Endodermal cell (in vitro differentiated cells): ENCODE data around the gene FILIP1L. TPM values are rescaled to one million over a fixed set of nuclear protein-coding genes. Genes with fewer than 3 reads are reported as not detected.

Source experiments
- DNase-seq: peaks from one replicate; pipeline ENCODE4 v3.0.0-alpha.2; 2017
- H3K27ac ChIP-seq: 2 replicates; pipeline ENCODE4 v1.5.1; 2013; ENCODE audit warnings: mild to moderate bottlenecking, low read depth, low read length, moderate library complexity
- H3K27me3 ChIP-seq: 2 replicates; pipeline ENCODE4 v1.6.1; 2013; ENCODE audit warnings: mild to moderate bottlenecking, low read length, moderate library complexity; ENCODE audit not compliant: insufficient read depth, control insufficient read depth, poor library complexity, severe bottlenecking
- H3K36me3 ChIP-seq: 2 replicates; pipeline ENCODE4 v1.7.0; 2013; ENCODE audit warnings: mild to moderate bottlenecking, low read length, moderate library complexity; ENCODE audit not compliant: control insufficient read depth, insufficient read depth
- H3K4me1 ChIP-seq: one replicate; pipeline ENCODE4 v1.7.0; 2013; ENCODE audit warnings: low read length; ENCODE audit not compliant: control insufficient read depth, insufficient read depth
- H3K4me3 ChIP-seq: 2 replicates; pipeline ENCODE4 v1.5.1; 2013; ENCODE audit warnings: mild to moderate bottlenecking, low read length, moderate library complexity
- H3K9ac ChIP-seq: 2 replicates; pipeline ENCODE4 v1.6.1; 2013; ENCODE audit warnings: mild to moderate bottlenecking, low read length, moderate library complexity; ENCODE audit not compliant: poor library complexity, severe bottlenecking; ENCODE audit errors: extremely low read depth
- H3K9me3 ChIP-seq: 2 replicates; pipeline ENCODE4 v1.6.1; 2013; ENCODE audit warnings: mild to moderate bottlenecking, low read length, moderate library complexity; ENCODE audit not compliant: control insufficient read depth
- H3K27ac Mint-ChIP-seq: 2 replicates; pipeline ENCODE4 v1.8.0; 2020; ENCODE audit warnings: mixed read lengths
- H3K27me3 Mint-ChIP-seq: 2 replicates; pipeline ENCODE4 v1.8.0; 2021; ENCODE audit warnings: mild to moderate bottlenecking, mixed read lengths; ENCODE audit not compliant: insufficient read depth
- H3K36me3 Mint-ChIP-seq: 2 replicates; pipeline ENCODE4 v1.8.0; 2020; ENCODE audit warnings: low read depth, mixed read lengths
- H3K4me1 Mint-ChIP-seq: 2 replicates; pipeline ENCODE4 v1.8.0; 2020; ENCODE audit warnings: mixed read lengths
- H3K4me3 Mint-ChIP-seq: 2 replicates; pipeline ENCODE4 v1.8.0; 2020; ENCODE audit warnings: mild to moderate bottlenecking, moderate library complexity, mixed read lengths
- H3K9me3 Mint-ChIP-seq: 2 replicates; pipeline ENCODE4 v1.8.0; 2020; ENCODE audit warnings: mild to moderate bottlenecking, mixed read lengths
- WGBS, 2 experiments: methylation state at CpG; one replicate each; pipeline versions ENCODE4 v1.1.5 to v1.1.7; 2013; ENCODE audit warnings: missing lambda C conversion rate in 2 of 2, mixed read lengths in 1 of 2; ENCODE audit not compliant: insufficient coverage in 1 of 2, insufficient read length in 1 of 2; 5-methylcytosine and 5-hydroxymethylcytosine counted together
- total RNA-seq, 2 donors: library from RNA; stranded (reverse); fragmentation: NEBNext Ultra II Directional in 1 of 2; extraction: Animal tissue kit (Norgen Biotek cat#: 25700) in 1 of 2; gene quantifications; 2 replicates in 1 of 2; 3 replicates in 1 of 2; pipeline ENCODE4 v1.2.1, GENCODE V29; 2021
- TF ChIP-seq, protein P1 (sequence below): fragments of 200-600 bp; sonication (generic); conservative IDR thresholded peaks from 2 replicates; pipeline ENCODE4 v1.5.0; 2021; ENCODE audit warnings: antibody characterized with exemption, mild to moderate bottlenecking

Gene FILIP1L
- total RNA-seq, 2 donors from 2014 or later = 0.84 to 2.5 TPM

DNA sequence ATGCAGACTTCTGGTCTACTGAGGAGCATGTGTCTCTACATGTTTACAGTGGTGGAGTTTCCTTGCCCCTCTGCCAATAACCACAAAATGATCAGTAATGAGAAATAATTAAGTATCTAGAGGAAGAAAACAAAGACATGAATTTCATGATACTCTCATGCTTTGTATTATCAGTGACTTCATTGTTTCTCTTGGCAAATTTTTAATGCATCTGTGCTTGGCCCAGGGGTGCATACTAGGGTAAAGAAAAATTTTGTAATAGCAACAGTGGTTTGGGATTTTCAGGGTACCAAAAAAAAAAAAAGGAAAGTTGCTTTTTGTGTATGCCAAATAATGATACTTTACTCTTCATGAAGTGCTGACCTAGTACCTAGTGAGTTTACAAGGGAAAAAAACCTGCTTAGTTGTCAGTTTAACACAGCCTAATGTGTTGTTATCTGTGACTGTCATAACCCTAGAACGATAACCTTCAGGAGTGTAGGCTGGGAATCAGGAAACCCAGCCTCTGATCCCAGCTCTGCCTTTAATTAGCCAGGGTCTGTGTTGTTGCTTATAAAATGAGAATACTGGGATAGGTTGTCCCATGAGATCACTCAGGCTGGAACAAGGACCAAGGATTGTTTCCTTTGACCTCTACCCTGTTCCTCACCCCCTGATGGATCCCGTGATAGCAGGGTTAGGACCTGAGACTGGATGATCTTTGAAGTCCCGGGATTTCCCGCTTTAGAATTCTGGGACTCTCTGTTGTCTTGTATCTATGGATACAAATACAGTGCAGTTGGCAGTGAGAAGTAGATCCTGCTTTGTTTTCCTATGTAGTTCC, 179.1 kb downstream of the FILIP1L start:
- H3K4me3 Mint-ChIP-seq = no peak overlapping the region
- Histone ChIP-seq H3K9ac (no peak overlapping the region), H3K36me3 (no peaks in the 10 kb centered on the region), H3K27me3 (no peaks in the 10 kb centered on the region), H3K4me3 (peak overlapping the region; percentile 32), H3K4me1 (peaks cover 11% of the 10 kb centered on the region), H3K9me3 (no peaks in the 10 kb centered on the region), H3K27ac (no peak overlapping the region)
- H3K9me3 Mint-ChIP-seq = no peaks in the 10 kb centered on the region
- H3K27ac Mint-ChIP-seq = no peak overlapping the region
- no peak for DNase-seq
- TF ChIP-seq, protein P1, sequence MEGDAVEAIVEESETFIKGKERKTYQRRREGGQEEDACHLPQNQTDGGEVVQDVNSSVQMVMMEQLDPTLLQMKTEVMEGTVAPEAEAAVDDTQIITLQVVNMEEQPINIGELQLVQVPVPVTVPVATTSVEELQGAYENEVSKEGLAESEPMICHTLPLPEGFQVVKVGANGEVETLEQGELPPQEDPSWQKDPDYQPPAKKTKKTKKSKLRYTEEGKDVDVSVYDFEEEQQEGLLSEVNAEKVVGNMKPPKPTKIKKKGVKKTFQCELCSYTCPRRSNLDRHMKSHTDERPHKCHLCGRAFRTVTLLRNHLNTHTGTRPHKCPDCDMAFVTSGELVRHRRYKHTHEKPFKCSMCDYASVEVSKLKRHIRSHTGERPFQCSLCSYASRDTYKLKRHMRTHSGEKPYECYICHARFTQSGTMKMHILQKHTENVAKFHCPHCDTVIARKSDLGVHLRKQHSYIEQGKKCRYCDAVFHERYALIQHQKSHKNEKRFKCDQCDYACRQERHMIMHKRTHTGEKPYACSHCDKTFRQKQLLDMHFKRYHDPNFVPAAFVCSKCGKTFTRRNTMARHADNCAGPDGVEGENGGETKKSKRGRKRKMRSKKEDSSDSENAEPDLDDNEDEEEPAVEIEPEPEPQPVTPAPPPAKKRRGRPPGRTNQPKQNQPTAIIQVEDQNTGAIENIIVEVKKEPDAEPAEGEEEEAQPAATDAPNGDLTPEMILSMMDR = no peak
- H3K36me3 Mint-ChIP-seq = peaks cover 3% of the 10 kb centered on the region
- H3K4me1 Mint-ChIP-seq = peaks cover 52% of the 10 kb centered on the region
- no peaks in the 10 kb centered on the region for H3K27me3 Mint-ChIP-seq
- 80 to 89% methylated on average over 2 to 4 of the region's 4 CpGs for WGBS, 2 experiments

DNA sequence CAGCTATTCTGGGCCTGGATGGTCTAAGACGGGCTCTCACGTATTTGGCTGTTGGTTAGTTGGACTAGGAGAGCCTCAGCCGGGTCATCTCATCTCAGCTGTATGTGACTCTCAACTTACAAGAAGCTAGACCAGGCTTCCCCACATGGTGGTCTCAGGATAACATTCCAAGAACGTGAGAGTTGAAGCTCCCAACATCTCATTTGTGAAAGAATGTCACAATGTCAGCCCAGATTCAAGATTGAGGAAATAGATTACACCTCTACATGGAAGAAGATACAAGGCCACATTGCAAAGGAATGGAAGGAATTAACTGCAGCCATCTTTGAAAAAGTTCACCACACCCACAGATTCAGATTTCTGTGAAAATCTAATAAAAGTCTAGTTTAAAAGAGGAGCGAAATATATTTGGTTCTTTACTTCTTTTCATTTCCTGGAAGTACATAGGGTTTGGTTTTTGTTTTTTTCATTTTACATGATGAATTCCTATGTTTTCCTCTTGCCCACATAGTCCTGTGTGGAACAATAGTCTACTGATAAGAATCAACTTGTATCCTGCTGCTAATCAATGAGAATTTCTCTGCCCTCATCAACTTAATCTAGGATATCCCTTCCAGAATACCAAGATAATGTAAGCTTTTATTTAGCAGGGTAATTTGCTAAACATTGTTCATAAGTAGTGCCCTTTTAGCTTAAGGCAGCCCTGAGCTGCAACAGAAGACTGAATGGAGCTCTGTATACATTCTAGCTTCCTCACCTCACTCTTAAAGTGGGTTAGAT, 180.1 kb downstream of the FILIP1L start:
- WGBS, 2 experiments = 67 to 90% methylated on average over 3 to 5 of the region's 5 CpGs
- TF ChIP-seq, protein P1 = no peak
- no peaks in the 10 kb centered on the region for H3K9me3 Mint-ChIP-seq
- Histone ChIP-seq H3K9ac (no peak overlapping the region), H3K4me3 (peak overlapping the region; percentile 32), H3K4me1 (peaks cover 11% of the 10 kb centered on the region), H3K27me3 (no peaks in the 10 kb centered on the region), H3K36me3 (no peaks in the 10 kb centered on the region), H3K27ac (no peak overlapping the region), H3K9me3 (no peaks in the 10 kb centered on the region)
- H3K27ac Mint-ChIP-seq = no peak overlapping the region
- H3K27me3 Mint-ChIP-seq = no peaks in the 10 kb centered on the region
- H3K4me3 Mint-ChIP-seq = no peak overlapping the region
- peak; percentile 51 for DNase-seq
- peaks cover 3% of the 10 kb centered on the region for H3K36me3 Mint-ChIP-seq
- H3K4me1 Mint-ChIP-seq = peaks cover 48% of the 10 kb centered on the region

DNA sequence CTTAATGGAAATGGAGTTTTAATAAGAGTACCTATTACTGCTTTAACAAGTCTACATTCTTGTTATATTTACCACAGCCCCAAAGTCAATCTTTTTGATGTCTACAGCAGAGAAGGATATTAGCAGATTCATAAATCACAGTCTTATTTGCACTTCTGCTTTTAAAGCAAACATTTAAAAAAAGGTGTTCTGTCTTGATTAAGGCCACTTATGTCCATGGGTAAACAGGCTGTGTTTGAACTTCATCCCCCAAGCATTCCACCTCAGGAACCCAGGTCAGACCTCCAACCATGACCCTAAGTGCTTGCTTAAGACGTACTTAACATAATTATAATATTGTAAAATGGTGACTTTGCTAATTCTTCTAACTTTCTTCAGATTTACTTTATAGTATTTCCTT, 183.2 kb downstream of the FILIP1L start:
- Mint-ChIP-seq H3K4me3 (no peak overlapping the region), H3K9me3 (no peaks in the 10 kb centered on the region), H3K27me3 (no peaks in the 10 kb centered on the region), H3K36me3 (peaks cover 3% of the 10 kb centered on the region), H3K27ac (no peak overlapping the region), H3K4me1 (peaks cover 47% of the 10 kb centered on the region)
- Histone ChIP-seq H3K27ac (no peak overlapping the region), H3K9ac (no peak overlapping the region), H3K9me3 (no peaks in the 10 kb centered on the region), H3K4me3 (no peak overlapping the region), H3K27me3 (no peaks in the 10 kb centered on the region), H3K36me3 (no peaks in the 10 kb centered on the region), H3K4me1 (peaks cover 10% of the 10 kb centered on the region)
- no CpG with 5 or more reads among the region's 1 CpG for WGBS, 2 experiments
- TF ChIP-seq, protein P1 = no peak
- DNase-seq = no peak
